K562 (cell line): Measurements from ENCODE around the gene CYP4V2. TPM values are rescaled to one million over a fixed set of nuclear protein-coding genes. Genes with fewer than 3 reads are reported as not detected.
A peak's percentile ranks its signal among the peaks of the same experiment; 100 is the strongest.

Experiments
- ATAC-seq: fragments of 200-7000 bp; cut with Tn5 transposase; 3 replicates; pipeline ENCODE4 v1.9.1; 2020; ENCODE audit warnings: moderate library complexity
- BruUV-seq: library from RNA; stranded (reverse); fragments of 400-500 nt; replicated peaks from 2 replicates; lab custom pipeline; 2021; lab: Mats Ljungman, UMichigan
- CTCF ChIA-PET: fragments of 300-600 bp; formaldehyde crosslinking; extraction: SDS; loops from one replicate; lab custom pipeline; 2021; ENCODE audit warnings: low intra/inter-chr PET ratio; lab: Yijun Ruan, JAX
- POLR2A ChIA-PET: fragments of 300-600, 350-650 bp; sonication (Branson Sonifier 250); formaldehyde crosslinking; extraction: SDS; loops from one replicate; lab custom pipeline; 2021; ENCODE audit warnings: antibody characterized with exemption, inconsistent platforms; lab: Yijun Ruan, JAX
- DNase-seq, 4 experiments: peaks; one replicate each; pipeline versions ENCODE4 v3.0.0 to v3.0.0-alpha.2; 2011 to 2018; ENCODE audit warnings: low spot score in 3 of 4, mixed read lengths in 3 of 4; ENCODE audit errors: extremely low read depth in 1 of 4
- FAIRE-seq: peaks from 2 replicates; lab custom pipeline; 2011; peaks lifted over from hg19 to GRCh38; lab: Jason Lieb, UNC
- H2AFZ ChIP-seq: 2 replicates; pipeline ENCODE4 v1.6.0; 2011; ENCODE audit warnings: low read depth, low read length, control low read depth, inconsistent platforms
- H3K27ac ChIP-seq: fragments of 200-600 bp; 3 replicates; pipeline ENCODE4 v1.8.0; 2011; ENCODE audit warnings: low read depth, mild to moderate bottlenecking, control low read depth, inconsistent platforms, low read length, moderate library complexity, mixed read lengths; ENCODE audit errors: extremely low read depth
- H3K27me3 ChIP-seq, 2 experiments: fragments of 300-600 bp in 1 of 2; 2 replicates in 1 of 2; 3 replicates in 1 of 2; pipeline versions ENCODE4 v1.6.0 to v1.8.0; 2011; ENCODE audit warnings: inconsistent platforms in 2 of 2, low read length in 2 of 2, mild to moderate bottlenecking in 1 of 2, mixed read lengths in 1 of 2, moderate library complexity in 1 of 2; ENCODE audit not compliant: control insufficient read depth in 2 of 2, insufficient read depth in 2 of 2
- H3K36me3 ChIP-seq: fragments of 300-600 bp; 3 replicates; pipeline ENCODE4 v1.8.0; 2011; ENCODE audit warnings: mild to moderate bottlenecking, low read length, inconsistent platforms; ENCODE audit not compliant: control insufficient read depth, insufficient read depth
- H3K4me1 ChIP-seq, 2 experiments: fragments of 200-600 bp in 1 of 2; replicated peaks in 1 of 2; 2 replicates in 1 of 2; 3 replicates in 1 of 2; pipeline versions ENCODE4 v1.5.1 to v1.8.0; 2011; ENCODE audit warnings: inconsistent platforms in 2 of 2, low read length in 2 of 2, mild to moderate bottlenecking in 1 of 2, mixed read lengths in 1 of 2, moderate library complexity in 1 of 2; ENCODE audit not compliant: control insufficient read depth in 2 of 2, insufficient read depth in 2 of 2
- H3K4me2 ChIP-seq: 2 replicates; pipeline ENCODE4 v1.6.1; 2011; ENCODE audit warnings: low read length, control low read depth, inconsistent platforms, mixed read lengths; ENCODE audit not compliant: insufficient read depth
- H3K4me3 ChIP-seq: fragments of 200-600 bp; sonication (generic), shearing (Covaris generic); 2 replicates; pipeline ENCODE4 v1.5.1; 2016; ENCODE audit warnings: control low read depth, inconsistent platforms
- H3K79me2 ChIP-seq: fragments of 200-600 bp; 3 replicates; pipeline ENCODE4 v1.8.0; 2011; ENCODE audit warnings: low read length, inconsistent platforms; ENCODE audit not compliant: control insufficient read depth, insufficient read depth
- H3K9ac ChIP-seq, 2 experiments: 2 replicates each; pipeline versions ENCODE4 v1.6.0 to v1.6.1; 2011; ENCODE audit warnings: low read depth in 2 of 2, low read length in 2 of 2, control low read depth in 1 of 2, inconsistent platforms in 1 of 2, mild to moderate bottlenecking in 1 of 2, mixed read lengths in 1 of 2; ENCODE audit not compliant: insufficient read depth in 1 of 2
- H3K9me1 ChIP-seq: one replicate; pipeline ENCODE4 v1.6.0; 2011; ENCODE audit warnings: inconsistent platforms, mild to moderate bottlenecking, low read length, moderate library complexity; ENCODE audit not compliant: control insufficient read depth, insufficient read depth
- H3K9me3 ChIP-seq: replicated peaks from 2 replicates; pipeline ENCODE4 v1.5.1; 2011; ENCODE audit warnings: low read depth, low read length, inconsistent platforms; ENCODE audit not compliant: control insufficient read depth, insufficient read depth
- H4K20me1 ChIP-seq: replicated peaks from 2 replicates; pipeline ENCODE4 v1.6.1; 2011; ENCODE audit warnings: low read length, inconsistent platforms, mixed read lengths; ENCODE audit not compliant: control insufficient read depth, insufficient read depth
- ATF7 ChIP-seq: fragments of 450-650 bp; IDR thresholded peaks from 2 replicates; pipeline ENCODE4 v1.7.1; 2014; ENCODE audit warnings: mild to moderate bottlenecking, moderate library complexity
- FOXJ3 ChIP-seq: sonication (generic); formaldehyde crosslinking; IDR thresholded peaks from 2 replicates; pipeline ENCODE4 v1.4.0; 2020; ENCODE audit warnings: mild to moderate bottlenecking, missing genetic modification reagents
- RBM22 ChIP-seq: fragments of 200-400 bp; formaldehyde crosslinking; IDR thresholded peaks from 2 replicates; pipeline ENCODE4 v1.6.1; 2018; ENCODE audit warnings: low read length, low read depth; ENCODE audit not compliant: poor library complexity, severe bottlenecking
- RFX7 ChIP-seq: fragments of 250-450 bp; sonication (Bioruptor Pico); IDR thresholded peaks from 2 replicates; pipeline ENCODE4 v1.5.1; 2021; ENCODE audit warnings: mild to moderate bottlenecking
- WGBS: fragments of 100-300 bp; shearing (Covaris generic); methylation state at CpG from one replicate; pipeline ENCODE4 v1.1.6; 2016; ENCODE audit warnings: low coverage, mixed read lengths; ENCODE audit not compliant: insufficient coverage; ENCODE audit errors: missing lambda C conversion rate; 5-methylcytosine and 5-hydroxymethylcytosine counted together
- in situ Hi-C: fragments of 300-500 bp; cut with MboI; formaldehyde crosslinking; loops from 4 replicates; pipeline ENCODE4 v1.15.0; 2018; ENCODE audit warnings: inconsistent platforms, mixed read lengths
- intact Hi-C: fragments of 100-400 bp; cut with micrococcal nuclease; formaldehyde crosslinking; loops from 2 replicates; pipeline ENCODE4 v1.14.2; 2022
- polyA plus RNA-seq, 8 experiments: library from polyadenylated mRNA; depleted of rRNA in 4 of 8; stranded (reverse) in 5 of 8; unstranded in 3 of 8; fragments of >200 nt; fragmentation: Nextera tagmentation in 2 of 8; fragmentation: Illumina TruSeq in 1 of 8; extraction: Ambion mirVana in 2 of 8; extraction: Trizol in 1 of 8; gene quantifications; 2 replicates each; pipeline versions ENCODE4 v1.2.1 to v1.2.3, GENCODE V29; 2011 to 2014; ENCODE audit warnings: inconsistent platforms in 1 of 8, missing spikeins in 1 of 8
- total RNA-seq, 7 experiments: library from RNA; depleted of rRNA in 6 of 7; stranded (reverse); fragments of >200 nt in 6 of 7; fragmentation: Illumina TruSeq in 2 of 7; extraction: Trizol in 2 of 7; gene quantifications; 2 replicates each; pipeline versions ENCODE4 v1.2.1 to v1.2.3, GENCODE V29; 2011 to 2021; ENCODE audit warnings: low replicate concordance in 1 of 7
- TF ChIP-seq, protein P1 (sequence below), 2 experiments: IDR thresholded peaks in 1 of 2; conservative IDR thresholded peaks in 1 of 2; 2 replicates each; pipeline ENCODE4 v1.6.1; 2016; ENCODE audit warnings: low read depth in 2 of 2, mild to moderate bottlenecking in 1 of 2, missing compliant biosample characterization in 1 of 2, missing genetic modification characterization in 1 of 2, moderate library complexity in 1 of 2
- TF ChIP-seq, protein P2 (sequence below), 2 experiments: fragments of 450-650 bp in 1 of 2; sonication (generic) in 1 of 2; formaldehyde crosslinking in 1 of 2; IDR thresholded peaks; 2 replicates each; pipeline versions ENCODE4 v1.7.1 to v1.9.0; 2016 to 2022; ENCODE audit warnings: inconsistent platforms in 1 of 2, mild to moderate bottlenecking in 1 of 2, missing genetic modification reagents in 1 of 2

Gene CYP4V2
- total and polyA plus RNA-seq, 9 of the 15 experiments (the other 6 are each of a cell fraction or from before 2014, with no cell fraction given), result 1.1 to 8.3 (median 3.9) TPM

DNA sequence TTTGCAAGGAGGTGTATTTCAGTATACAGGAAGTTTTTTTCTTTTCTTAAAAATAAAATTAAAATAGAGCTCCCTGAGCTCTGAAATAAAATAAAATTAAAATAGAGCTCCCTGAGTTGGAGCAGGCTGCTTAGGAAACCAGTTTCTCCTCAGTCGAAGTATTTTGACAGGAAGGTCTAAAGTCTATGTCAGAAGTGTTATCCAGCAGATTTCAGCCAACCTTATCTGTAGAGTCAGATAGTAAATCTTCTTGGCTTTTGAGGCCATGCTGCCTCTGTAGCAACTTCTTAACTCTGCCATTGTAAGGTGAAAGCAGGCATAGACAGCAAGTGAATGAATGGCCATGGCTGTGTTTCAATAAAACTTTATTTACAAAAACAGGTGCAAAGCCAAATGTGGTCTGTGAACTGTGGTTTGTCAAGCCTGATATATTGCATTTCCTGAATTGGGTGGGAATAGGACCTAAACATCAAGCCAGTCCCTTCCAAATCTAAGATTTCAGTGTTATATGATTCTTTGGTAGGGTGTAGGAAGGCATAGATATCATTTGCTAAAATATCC is 26.4 kb downstream of the CYP4V2 start:
- H3K9me1 ChIP-seq, result no peaks in the 10 kb centered on the region
- H4K20me1 ChIP-seq, result no peaks in the 10 kb centered on the region
- ATAC-seq, result no peak
- intact Hi-C loops, result no loop called here
- ChIA-PET CTCF (no interaction called here), POLR2A (no interaction called here)
- BruUV-seq, result no TSS peak
- no peak for FAIRE-seq
- H3K36me3 ChIP-seq, result no peaks in the 10 kb centered on the region
- H3K9ac ChIP-seq, result no peak overlapping the region
- no peaks in the 10 kb centered on the region for H3K9me3 ChIP-seq
- no peaks in the 10 kb centered on the region; a peak in 1 of 5 replicates for H3K27me3 ChIP-seq
- no peak for DNase-seq
- H3K4me3 ChIP-seq, result no peak overlapping the region
- H3K79me2 ChIP-seq, result no peaks in the 10 kb centered on the region
- 0% methylated on average over 1 of the region's 1 CpG for WGBS
- H3K4me2 ChIP-seq, result no peak overlapping the region
- no peak overlapping the region for H3K27ac ChIP-seq
- TF ChIP-seq, protein P1, sequence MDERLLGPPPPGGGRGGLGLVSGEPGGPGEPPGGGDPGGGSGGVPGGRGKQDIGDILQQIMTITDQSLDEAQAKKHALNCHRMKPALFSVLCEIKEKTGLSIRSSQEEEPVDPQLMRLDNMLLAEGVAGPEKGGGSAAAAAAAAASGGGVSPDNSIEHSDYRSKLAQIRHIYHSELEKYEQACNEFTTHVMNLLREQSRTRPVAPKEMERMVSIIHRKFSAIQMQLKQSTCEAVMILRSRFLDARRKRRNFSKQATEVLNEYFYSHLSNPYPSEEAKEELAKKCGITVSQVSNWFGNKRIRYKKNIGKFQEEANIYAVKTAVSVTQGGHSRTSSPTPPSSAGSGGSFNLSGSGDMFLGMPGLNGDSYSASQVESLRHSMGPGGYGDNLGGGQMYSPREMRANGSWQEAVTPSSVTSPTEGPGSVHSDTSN (CRISPR knock-in tag; IDR thresholded peaks at IDR 0.05; ENCODE audit: low read depth), result no peak
- TF ChIP-seq, protein P1 (tag; conservative IDR thresholded peaks at IDR 0.05; ENCODE audit: low read depth), result 0 out of 2 replicates have a peak, but pooled peaks have one; percentile 28
- TF ChIP-seq ATF7, result no peak
- TF ChIP-seq, protein P2, sequence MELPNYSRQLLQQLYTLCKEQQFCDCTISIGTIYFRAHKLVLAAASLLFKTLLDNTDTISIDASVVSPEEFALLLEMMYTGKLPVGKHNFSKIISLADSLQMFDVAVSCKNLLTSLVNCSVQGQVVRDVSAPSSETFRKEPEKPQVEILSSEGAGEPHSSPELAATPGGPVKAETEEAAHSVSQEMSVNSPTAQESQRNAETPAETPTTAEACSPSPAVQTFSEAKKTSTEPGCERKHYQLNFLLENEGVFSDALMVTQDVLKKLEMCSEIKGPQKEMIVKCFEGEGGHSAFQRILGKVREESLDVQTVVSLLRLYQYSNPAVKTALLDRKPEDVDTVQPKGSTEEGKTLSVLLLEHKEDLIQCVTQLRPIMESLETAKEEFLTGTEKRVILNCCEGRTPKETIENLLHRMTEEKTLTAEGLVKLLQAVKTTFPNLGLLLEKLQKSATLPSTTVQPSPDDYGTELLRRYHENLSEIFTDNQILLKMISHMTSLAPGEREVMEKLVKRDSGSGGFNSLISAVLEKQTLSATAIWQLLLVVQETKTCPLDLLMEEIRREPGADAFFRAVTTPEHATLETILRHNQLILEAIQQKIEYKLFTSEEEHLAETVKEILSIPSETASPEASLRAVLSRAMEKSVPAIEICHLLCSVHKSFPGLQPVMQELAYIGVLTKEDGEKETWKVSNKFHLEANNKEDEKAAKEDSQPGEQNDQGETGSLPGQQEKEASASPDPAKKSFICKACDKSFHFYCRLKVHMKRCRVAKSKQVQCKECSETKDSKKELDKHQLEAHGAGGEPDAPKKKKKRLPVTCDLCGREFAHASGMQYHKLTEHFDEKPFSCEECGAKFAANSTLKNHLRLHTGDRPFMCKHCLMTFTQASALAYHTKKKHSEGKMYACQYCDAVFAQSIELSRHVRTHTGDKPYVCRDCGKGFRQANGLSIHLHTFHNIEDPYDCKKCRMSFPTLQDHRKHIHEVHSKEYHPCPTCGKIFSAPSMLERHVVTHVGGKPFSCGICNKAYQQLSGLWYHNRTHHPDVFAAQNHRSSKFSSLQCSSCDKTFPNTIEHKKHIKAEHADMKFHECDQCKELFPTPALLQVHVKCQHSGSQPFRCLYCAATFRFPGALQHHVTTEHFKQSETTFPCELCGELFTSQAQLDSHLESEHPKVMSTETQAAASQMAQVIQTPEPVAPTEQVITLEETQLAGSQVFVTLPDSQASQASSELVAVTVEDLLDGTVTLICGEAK (IDR thresholded peaks at IDR 0.05), result peak; percentile 92
- TF ChIP-seq, protein P2 (CRISPR knock-in tag; IDR thresholded peaks at IDR 0.05), result peak; percentile 79
- no peak for TF ChIP-seq FOXJ3 (CRISPR knock-in tag)
- no peak for TF ChIP-seq RBM22
- no peak for TF ChIP-seq RFX7 (CRISPR knock-in tag)
- no peak overlapping the region for H2AFZ ChIP-seq
- in situ Hi-C loops, result no loop called here
- no peaks in the 10 kb centered on the region for H3K4me1 ChIP-seq
